GDM1 (cell line): ENCODE measurements around the gene IGF1R.

ENCODE experiments used
- DNase-seq: peaks from one replicate; lab custom pipeline; 2025; lab: John Stamatoyannopoulos, UW

IGF1R gene

DNA sequence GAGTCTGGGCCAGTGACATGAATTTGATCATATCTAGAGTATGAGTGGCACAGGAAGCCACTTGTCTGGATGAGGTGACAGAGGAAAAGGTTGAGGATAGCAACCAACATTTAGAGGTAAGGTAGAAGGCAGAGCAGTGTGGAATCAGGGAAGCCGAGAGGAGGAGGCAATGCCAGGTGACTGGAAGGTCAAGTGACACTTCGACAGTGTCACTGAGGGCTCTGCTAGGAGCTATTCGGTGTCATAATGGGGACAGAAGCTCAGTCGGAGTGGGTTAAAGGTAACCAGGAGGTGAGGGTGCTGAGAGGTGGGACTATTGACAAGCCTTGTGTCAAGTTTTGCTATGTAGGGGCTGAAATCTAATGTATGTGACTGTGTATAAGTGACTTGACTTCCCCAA is 56.7 kb downstream of the IGF1R start:
- no peak for DNase-seq

- no peak for DNase-seq
Observed at GRCh38 chr15:98706387-98706786, 58.0 kb downstream of the IGF1R start.

DNA sequence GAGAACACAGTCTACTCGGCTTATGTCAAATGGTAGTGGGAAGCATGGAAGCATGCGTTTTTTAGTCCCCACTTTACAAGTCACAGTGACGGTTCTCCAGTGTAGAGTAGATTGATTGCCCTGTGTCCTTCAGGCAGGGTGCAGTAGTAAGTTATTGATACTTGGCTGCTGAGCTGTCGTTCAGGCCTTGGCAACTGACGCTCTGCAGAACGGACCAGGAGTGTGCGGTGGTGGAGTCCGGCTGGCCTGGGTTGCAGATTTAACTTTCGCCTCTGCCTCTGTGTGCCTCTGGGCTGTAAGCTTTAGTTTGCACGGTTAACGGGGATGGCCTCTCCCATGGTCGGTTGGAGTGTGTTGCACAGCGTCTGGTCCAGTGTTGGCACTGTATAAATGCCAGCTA is 58.6 kb downstream of the IGF1R start:
- DNase-seq: no peak

GRCh38 chr15:98708037-98708590 is 59.8 kb downstream of the IGF1R start:
- no peak for DNase-seq

DNA sequence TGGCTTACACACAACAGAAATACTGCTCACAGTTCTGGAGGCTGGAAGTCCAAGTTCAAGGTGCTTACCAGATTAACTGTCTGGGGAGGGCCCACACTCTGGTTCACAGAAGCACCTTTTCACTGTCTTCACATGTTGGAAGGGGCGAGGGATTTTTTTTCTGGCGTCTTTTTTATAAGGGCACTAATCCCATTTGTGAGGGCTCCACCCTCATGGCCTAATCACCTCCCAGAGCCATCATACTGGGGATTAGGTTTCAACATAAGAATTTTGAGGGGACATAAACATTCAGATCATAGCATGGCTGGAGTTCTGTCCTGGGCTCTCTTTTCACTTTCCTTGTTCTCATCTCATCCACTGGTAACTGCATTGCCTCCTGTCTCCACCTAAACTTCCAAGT is 63.5 kb downstream of the IGF1R start:
- no peak for DNase-seq

- DNase-seq: no peak
Observed at GRCh38 chr15:98712845-98713584, 64.7 kb downstream of the IGF1R start.

DNA sequence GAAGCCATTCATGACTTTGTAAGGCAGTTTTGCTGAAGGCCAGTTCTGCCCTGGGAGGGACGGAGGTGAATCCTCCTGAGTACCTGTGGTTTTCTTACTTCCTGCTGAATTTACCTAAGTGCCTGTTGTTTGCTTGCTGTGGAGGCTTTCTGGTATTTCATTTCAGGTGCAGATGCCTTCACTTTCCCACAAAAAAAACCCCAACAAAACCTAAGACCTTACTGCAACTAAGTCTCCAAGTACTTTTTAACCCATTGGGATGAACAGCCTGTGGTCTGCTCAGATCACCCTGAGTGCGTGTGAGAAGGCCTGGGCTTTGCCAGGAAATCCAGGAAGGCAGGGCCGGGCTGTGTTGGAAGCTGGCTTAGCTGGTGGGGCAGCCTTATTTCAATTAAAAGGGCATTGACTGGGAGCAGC is 65.3 kb downstream of the IGF1R start:
- no peak for DNase-seq

DNA sequence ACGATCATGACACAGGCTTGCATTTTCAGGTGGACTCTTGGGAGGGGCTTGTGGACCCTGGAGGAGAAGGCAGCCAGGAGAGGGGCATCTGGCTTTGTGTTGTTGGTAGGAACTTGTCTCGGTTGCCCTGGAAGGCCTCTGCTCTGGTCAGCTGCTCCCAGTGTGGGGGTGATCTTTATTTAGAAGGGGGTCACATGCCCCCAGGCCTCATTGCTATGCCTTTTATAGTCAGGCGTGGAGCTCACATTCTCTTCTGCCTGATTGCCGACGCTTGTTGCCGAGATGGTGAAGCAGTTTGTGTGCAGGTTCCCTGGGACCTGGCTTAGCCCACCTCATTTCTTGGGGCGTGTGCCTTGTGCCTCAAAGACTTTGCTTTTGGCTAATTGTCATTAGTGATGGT is 66.6 kb downstream of the IGF1R start:
- DNase-seq: no peak

DNA sequence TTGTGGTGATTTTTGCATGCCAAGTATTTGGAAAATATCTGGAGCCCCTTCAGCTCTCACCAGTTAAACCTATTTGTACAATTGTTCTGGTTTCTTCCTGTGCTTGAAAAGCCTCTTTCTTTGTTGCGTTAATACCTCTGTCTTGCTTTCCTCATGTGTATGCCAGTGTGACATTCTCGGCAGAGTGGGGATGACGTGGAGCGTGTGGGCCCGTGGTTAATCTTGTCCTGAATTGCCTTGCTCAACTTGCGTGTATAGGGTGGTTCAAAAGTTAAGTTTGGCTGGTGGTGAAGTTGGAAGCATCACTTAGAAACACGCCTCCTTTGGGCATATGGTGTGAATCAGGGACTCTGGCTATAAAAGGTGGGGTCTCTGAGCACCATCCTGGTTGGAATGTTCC is 67.1 kb downstream of the IGF1R start:
- DNase-seq: no peak

GRCh38 chr15:98715890-98716443 is 67.6 kb downstream of the IGF1R start:
- DNase-seq: no peak

GRCh38 chr15:98717371-98717770 is 69.0 kb downstream of the IGF1R start:
- DNase-seq: no peak

- no peak for DNase-seq
Observed at GRCh38 chr15:98717942-98718341, 69.6 kb downstream of the IGF1R start.

DNA sequence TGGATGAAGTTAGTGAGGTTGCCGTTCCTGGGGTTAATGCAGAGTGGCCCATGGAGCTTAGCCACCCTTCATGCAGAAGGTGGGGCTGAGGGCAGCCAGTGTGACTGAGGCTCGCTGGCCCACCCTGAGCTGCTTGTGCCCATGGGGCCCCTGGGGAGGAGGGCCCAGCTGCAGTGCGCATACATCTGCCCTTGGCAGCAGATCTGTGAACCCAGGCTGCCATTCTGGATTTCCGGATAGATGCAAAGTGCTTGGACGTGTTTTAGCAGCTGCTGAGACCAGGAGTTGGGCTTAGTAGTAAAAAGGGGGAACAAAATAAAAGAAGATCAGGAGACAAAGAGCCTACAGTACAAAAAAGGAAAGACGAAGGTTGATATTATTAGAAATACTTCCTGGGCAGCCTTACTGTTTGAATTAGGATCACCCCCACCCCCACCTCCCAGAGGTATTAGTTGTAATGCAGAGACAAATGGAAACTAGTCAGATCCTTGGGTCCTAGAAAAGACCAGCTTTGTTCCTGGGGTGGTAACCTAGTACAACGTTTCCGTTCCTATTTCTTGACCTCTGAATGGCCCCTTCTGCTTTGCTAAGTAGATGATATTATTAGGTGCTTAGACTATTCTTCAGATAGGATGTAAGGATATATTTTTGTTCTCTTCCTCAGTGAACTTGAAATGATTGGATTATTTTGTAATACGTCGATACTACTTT is 70.2 kb downstream of the IGF1R start:
- DNase-seq: no peak

DNA sequence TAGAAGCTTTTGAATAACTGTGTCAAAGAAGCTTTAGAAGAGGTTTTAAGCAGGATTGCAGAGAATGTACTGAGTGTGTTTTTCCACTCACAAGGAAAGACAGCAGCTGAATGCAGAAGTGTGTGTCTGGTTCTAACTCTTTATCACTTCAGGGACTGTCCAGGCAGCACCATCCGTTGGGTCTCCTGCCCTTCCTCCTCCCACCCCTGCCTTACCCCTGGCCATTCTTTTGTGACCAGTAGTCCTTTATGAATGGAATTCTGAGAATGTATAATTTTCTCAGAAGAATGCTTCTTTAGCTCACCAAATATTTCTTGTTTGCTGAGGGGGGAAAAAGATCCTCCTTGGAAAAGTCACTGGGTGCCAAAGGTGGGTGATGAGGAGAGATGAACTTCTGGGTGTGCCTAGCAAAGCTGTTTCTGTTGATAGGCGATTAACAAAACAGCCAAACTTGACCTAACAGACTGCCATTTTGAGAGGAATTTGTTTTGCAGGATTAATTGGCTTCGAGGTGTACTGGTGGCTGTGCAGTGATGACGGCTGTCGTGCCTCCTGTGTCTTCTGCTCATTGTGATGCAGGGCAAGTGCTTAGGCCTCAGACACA is 70.9 kb downstream of the IGF1R start:
- no peak for DNase-seq

DNA sequence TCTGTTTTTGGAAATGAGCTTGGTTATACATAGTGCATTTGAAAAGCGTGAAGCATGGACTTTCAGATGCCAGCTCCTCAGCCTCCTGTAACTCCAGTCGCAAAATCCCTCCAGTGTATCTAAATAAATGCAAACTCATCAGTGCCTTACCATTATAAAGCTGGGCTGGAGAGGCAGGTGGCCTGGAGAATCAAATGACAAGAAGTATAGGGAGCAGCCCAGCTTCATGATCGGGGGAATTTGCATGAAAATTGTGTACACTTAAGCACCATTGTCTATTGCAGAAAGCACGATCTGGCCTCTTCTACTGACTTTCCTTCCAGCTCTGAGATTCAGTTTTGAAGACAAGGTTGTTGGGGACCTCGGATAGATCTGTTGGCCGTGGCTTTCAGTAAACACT is 71.7 kb downstream of the IGF1R start:
- no peak for DNase-seq

- no peak for DNase-seq
Observed at GRCh38 chr15:98720577-98721565, 72.5 kb downstream of the IGF1R start.

- no peak for DNase-seq
Observed at GRCh38 chr15:98722209-98722608, 73.9 kb downstream of the IGF1R start.

GRCh38 chr15:98722645-98723044 is 74.3 kb downstream of the IGF1R start:
- DNase-seq: no peak

DNA sequence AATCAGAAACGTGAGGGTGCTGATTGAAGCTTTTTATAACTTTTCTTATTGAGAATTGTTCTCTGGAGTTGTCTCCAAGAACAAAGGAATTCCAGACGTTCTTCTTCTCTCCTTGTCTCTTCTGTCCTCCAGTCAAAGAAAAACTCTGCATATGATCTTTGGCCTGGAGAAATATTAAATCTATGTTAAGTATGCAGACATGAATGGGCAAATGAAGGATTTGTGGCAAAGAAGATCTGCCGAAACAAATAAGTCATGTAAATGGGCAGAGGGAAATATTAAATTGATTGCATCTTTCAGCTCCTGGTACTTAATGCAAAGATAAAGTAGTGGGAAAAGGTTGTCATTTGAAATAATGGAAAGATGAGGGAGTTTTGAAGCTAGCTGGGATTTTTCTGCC is 74.9 kb downstream of the IGF1R start:
- no peak for DNase-seq

DNA sequence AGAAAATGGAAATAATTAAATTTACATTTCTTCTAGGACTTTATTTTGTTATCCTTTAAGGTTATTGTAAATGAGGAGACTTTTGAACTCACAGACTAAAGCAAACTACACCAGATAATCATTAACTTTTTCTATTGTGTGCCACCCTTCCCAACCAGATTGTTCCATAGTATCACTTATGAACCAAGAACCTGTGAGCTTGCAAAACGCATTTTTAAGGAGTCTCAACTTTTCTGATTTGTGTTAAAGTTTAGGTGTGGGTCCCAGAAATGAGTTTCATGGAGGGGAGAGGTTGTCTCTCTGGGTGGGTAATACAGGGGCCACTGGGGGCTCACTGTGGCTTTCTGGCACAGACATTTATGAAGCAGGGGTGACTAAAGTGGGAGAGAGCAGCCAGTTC is 75.7 kb downstream of the IGF1R start:
- DNase-seq: no peak

- DNase-seq: no peak
Observed at GRCh38 chr15:98724494-98724893, 76.2 kb downstream of the IGF1R start.

DNA sequence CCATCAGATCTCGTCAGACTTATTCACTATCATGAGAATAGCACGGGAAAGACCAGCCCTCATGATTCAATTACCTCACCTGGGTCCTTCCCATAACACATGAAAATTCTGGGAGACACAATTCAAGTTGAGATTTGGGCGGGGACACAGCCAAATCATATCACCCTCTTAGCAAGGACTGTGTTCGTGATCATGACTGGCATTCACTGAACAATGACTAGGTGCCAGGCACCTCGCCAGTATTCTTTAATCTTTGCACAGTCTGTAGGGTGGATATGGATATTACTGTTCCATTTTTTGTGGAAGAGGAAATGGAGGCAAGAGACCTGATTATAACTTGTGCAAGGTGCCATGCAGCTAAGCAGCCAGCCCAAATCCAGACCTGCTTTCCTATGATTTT is 77.5 kb downstream of the IGF1R start:
- DNase-seq: no peak
